Hindlimb muscle (tissue), 1 donor: ENCODE results near the gene TSC22D3. TPM values are rescaled to one million over a fixed set of nuclear protein-coding genes. Genes with fewer than 3 reads are reported as not detected.
"Not testable (repeated sequence)": the region's sequence is repeated elsewhere in the genome, so short reads cannot be mapped to it uniquely, and the experiment has no call there.

ENCODE experiments used
- DNase-seq: peaks from one replicate; pipeline ENCODE4 v3.0.0-alpha.2; 2013
- polyA plus RNA-seq: library from polyadenylated mRNA; unstranded; fragments of 120-200 nt; gene quantifications from one replicate; pipeline ENCODE4 v1.2.1, GENCODE V29; 2013; ENCODE audit not compliant: insufficient read length

Gene TSC22D3
- polyA plus RNA-seq, 1 donor, result 43.1 TPM

GRCh38 chrX:107678957-107679740 is 96.4 kb downstream of the TSC22D3 start:
- DNase-seq, result no peak

GRCh38 chrX:107677909-107678308 is 97.7 kb downstream of the TSC22D3 start:
- DNase-seq, result no peak

- DNase-seq, result no peak
Measured at GRCh38 chrX:107677501-107677901, 98.1 kb downstream of the TSC22D3 start.

- DNase-seq, result peak; percentile 80
Measured at GRCh38 chrX:107676559-107677378, 98.8 kb downstream of the TSC22D3 start.

GRCh38 chrX:107675823-107676555 is 99.6 kb downstream of the TSC22D3 start:
- DNase-seq, result no peak

GRCh38 chrX:107675365-107675654 is 100.3 kb downstream of the TSC22D3 start:
- no peak for DNase-seq

- peak; percentile 63 for DNase-seq
Measured at GRCh38 chrX:107674480-107675364, 100.9 kb downstream of the TSC22D3 start.

GRCh38 chrX:107673933-107674479 is 101.6 kb downstream of the TSC22D3 start:
- no peak for DNase-seq

- DNase-seq, result no peak
Measured at GRCh38 chrX:107673431-107673830, 102.2 kb downstream of the TSC22D3 start.

GRCh38 chrX:107672955-107673378 is 102.6 kb downstream of the TSC22D3 start:
- peak; percentile 54 for DNase-seq

- DNase-seq, result not testable (repeated sequence)
Measured at GRCh38 chrX:107671256-107671655, 104.3 kb downstream of the TSC22D3 start.

- DNase-seq, result no peak
Measured at GRCh38 chrX:107669885-107670628, 105.5 kb downstream of the TSC22D3 start.

- no peak for DNase-seq
Measured at GRCh38 chrX:107669261-107669660, 106.3 kb downstream of the TSC22D3 start.

GRCh38 chrX:107668710-107669109 is 106.9 kb downstream of the TSC22D3 start:
- DNase-seq, result not testable (repeated sequence)

- no peak for DNase-seq
Measured at GRCh38 chrX:107667426-107667825, 108.2 kb downstream of the TSC22D3 start.

- no peak for DNase-seq
Measured at GRCh38 chrX:107666931-107667330, 108.7 kb downstream of the TSC22D3 start.

Other genes starting within 250 kb of the TSC22D3 start
- 26.7 TPM for gene PRPS1, start 147.3 kb downstream of the TSC22D3 start, polyA plus RNA-seq
- not detected for gene NCBP2L, start 1.9 kb upstream of the TSC22D3 start, polyA plus RNA-seq
- 8.4 TPM for gene MID2, start 50.1 kb upstream of the TSC22D3 start, polyA plus RNA-seq
- gene TEX13B, start 206.6 kb upstream of the TSC22D3 start, polyA plus RNA-seq, result not detected